ENCODE results near the gene OR6C65.

DNA sequence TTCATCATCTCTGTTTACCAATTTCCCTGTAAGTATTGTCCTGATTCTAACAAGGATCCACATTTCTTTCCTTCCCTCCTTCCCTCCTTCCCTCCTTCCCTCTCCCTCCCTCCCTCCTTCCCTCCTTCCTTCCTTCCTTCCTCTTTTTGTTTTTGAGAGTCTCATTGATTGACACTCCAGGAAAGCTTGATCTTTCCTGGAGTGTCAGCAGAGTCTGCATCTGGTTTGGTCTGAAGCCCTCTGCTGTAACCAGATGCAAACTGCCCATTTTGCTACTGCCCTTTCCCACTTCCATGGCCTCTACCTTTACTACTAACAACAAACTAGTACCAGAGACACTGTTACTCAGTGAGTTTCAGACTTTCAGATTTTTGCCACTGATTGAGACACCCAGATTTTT lies 14.4 kb upstream of the OR6C65 start:
- no peak for TF ChIP-seq POLR2A (IDR thresholded peaks at IDR 0.05)
- TF ChIP-seq, protein P1, sequence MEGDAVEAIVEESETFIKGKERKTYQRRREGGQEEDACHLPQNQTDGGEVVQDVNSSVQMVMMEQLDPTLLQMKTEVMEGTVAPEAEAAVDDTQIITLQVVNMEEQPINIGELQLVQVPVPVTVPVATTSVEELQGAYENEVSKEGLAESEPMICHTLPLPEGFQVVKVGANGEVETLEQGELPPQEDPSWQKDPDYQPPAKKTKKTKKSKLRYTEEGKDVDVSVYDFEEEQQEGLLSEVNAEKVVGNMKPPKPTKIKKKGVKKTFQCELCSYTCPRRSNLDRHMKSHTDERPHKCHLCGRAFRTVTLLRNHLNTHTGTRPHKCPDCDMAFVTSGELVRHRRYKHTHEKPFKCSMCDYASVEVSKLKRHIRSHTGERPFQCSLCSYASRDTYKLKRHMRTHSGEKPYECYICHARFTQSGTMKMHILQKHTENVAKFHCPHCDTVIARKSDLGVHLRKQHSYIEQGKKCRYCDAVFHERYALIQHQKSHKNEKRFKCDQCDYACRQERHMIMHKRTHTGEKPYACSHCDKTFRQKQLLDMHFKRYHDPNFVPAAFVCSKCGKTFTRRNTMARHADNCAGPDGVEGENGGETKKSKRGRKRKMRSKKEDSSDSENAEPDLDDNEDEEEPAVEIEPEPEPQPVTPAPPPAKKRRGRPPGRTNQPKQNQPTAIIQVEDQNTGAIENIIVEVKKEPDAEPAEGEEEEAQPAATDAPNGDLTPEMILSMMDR (IDR thresholded peaks at IDR 0.05) = no peak
- TF ChIP-seq POLR2AphosphoS5 (IDR thresholded peaks at IDR 0.05) = no peak
